ENCODE data around the gene BPIFB1. TPM values are rescaled to one million over a fixed set of nuclear protein-coding genes. Genes with fewer than 3 reads are reported as not detected.

BPIFB1 gene
- total and polyA plus RNA-seq, 9 donors = 0.15 TPM; not detected in 8

GRCh38 chr20:33313686-33314314, 30.8 kb downstream of the BPIFB1 start:
- H3K36me3 ChIP-seq = no peaks in the 10 kb centered on the region
- no peaks in the 10 kb centered on the region for H3K9me3 ChIP-seq
- TF ChIP-seq EP300 (IDR thresholded peaks at IDR 0.05) = no peak
- TF ChIP-seq POLR2A (IDR thresholded peaks at IDR 0.05) = no peak
- TF ChIP-seq CTCF (IDR thresholded peaks at IDR 0.05) = no peak
- no peak overlapping the region for H3K4me3 ChIP-seq
- no peak for DNase-seq
- H3K27ac ChIP-seq = no peak overlapping the region
- no peaks in the 10 kb centered on the region for H3K4me1 ChIP-seq (ENCODE audit: insufficient read depth)
- no peaks in the 10 kb centered on the region for H3K27me3 ChIP-seq
- WGBS, 3 donors = 78 to 81% (median 79%) methylated on average over 7 of the region's 7 CpGs
- intact Hi-C loops (cut with DNase I) = no loop called here

GRCh38 chr20:33316343-33316742, 33.3 kb downstream of the BPIFB1 start:
- Histone ChIP-seq H3K4me3 (no peak overlapping the region), H3K36me3 (no peaks in the 10 kb centered on the region), H3K27me3 (no peaks in the 10 kb centered on the region), H3K27ac (no peak overlapping the region), H3K9me3 (no peaks in the 10 kb centered on the region), H3K4me1 (ENCODE audit: insufficient read depth) (no peaks in the 10 kb centered on the region)
- DNase-seq = no peak
- WGBS, 3 donors = 70 to 85% (median 76%) methylated on average over 5 of the region's 5 CpGs
- intact Hi-C loops (cut with DNase I) = no loop called here
- no peak for TF ChIP-seq CTCF (IDR thresholded peaks at IDR 0.05)
- no peak for TF ChIP-seq EP300 (IDR thresholded peaks at IDR 0.05)
- no peak for TF ChIP-seq POLR2A (IDR thresholded peaks at IDR 0.05)

- 71 to 84% (median 80%) methylated on average over 3 of the region's 3 CpGs for WGBS, 3 donors
- intact Hi-C loops (cut with DNase I) = no loop called here
- TF ChIP-seq EP300 (IDR thresholded peaks at IDR 0.05) (no peak), CTCF (IDR thresholded peaks at IDR 0.05) (no peak), POLR2A (IDR thresholded peaks at IDR 0.05) (no peak)
- H3K4me3 ChIP-seq = no peak overlapping the region
- H3K36me3 ChIP-seq = no peaks in the 10 kb centered on the region
- H3K27ac ChIP-seq = no peak overlapping the region
- DNase-seq = no peak
- no peaks in the 10 kb centered on the region for H3K4me1 ChIP-seq (ENCODE audit: insufficient read depth)
- H3K9me3 ChIP-seq = no peaks in the 10 kb centered on the region
- H3K27me3 ChIP-seq = no peaks in the 10 kb centered on the region
Observed at GRCh38 chr20:33316958-33317357, 33.9 kb downstream of the BPIFB1 start.

- Histone ChIP-seq H3K4me1 (ENCODE audit: insufficient read depth) (no peaks in the 10 kb centered on the region), H3K27ac (no peak overlapping the region), H3K27me3 (no peaks in the 10 kb centered on the region), H3K9me3 (no peaks in the 10 kb centered on the region), H3K36me3 (no peaks in the 10 kb centered on the region), H3K4me3 (no peak overlapping the region)
- 80 to 85% (median 83%) methylated on average over 14 of the region's 14 CpGs for WGBS, 3 donors
- TF ChIP-seq EP300 (IDR thresholded peaks at IDR 0.05) (no peak), CTCF (IDR thresholded peaks at IDR 0.05) (no peak), POLR2A (IDR thresholded peaks at IDR 0.05) (no peak)
- no peak for DNase-seq
- intact Hi-C loops (cut with DNase I) = no loop called here
Observed at GRCh38 chr20:33317424-33318095, 34.5 kb downstream of the BPIFB1 start.

Measured in ovary (tissue), 9 donors.